ENCODE data around the gene ARGLU1. TPM values are rescaled to one million over a fixed set of nuclear protein-coding genes. Genes with fewer than 3 reads are reported as not detected.
A peak's percentile ranks its signal among the peaks of the same experiment; 100 is the strongest.

The ARGLU1 gene
- total and polyA plus RNA-seq, 5 experiments from 2014 or later = 37.0 to 294 (median 46.3) TPM

GRCh38 chr13:106498158-106498557, 69.8 kb downstream of the ARGLU1 start:
- H3K27me3 Mint-ChIP-seq = peaks cover 27 to 65% (median 41%) of the 10 kb centered on the region in 5 donors
- no peaks in the 10 kb centered on the region for H3K36me3 Mint-ChIP-seq
- DNase-seq (no peak), ATAC-seq (no peak)
- POLR2A ChIA-PET = no interaction called here
- no peak overlapping the region for H3K4me3 Mint-ChIP-seq
- no peak overlapping the region for H3K27ac Mint-ChIP-seq
- no peaks in the 10 kb centered on the region for H3K9me3 Mint-ChIP-seq
- H3K4me1 Mint-ChIP-seq = peaks cover 3 to 9% (median 9%) of the 10 kb centered on the region in 4 donors

- peaks cover 4 to 13% (median 12%) of the 10 kb centered on the region in 4 donors for H3K4me1 Mint-ChIP-seq
- ATAC-seq (no peak), DNase-seq (no peak)
- H3K9me3 Mint-ChIP-seq = peaks cover 0 to 1% (median 0%) of the 10 kb centered on the region in 9 donors
- POLR2A ChIA-PET = no interaction called here
- no peak overlapping the region for H3K27ac Mint-ChIP-seq
- no peak overlapping the region for H3K4me3 Mint-ChIP-seq
- H3K27me3 Mint-ChIP-seq = peaks cover 34 to 66% (median 48%) of the 10 kb centered on the region in 5 donors
- peaks cover 0 to 3% (median 0%) of the 10 kb centered on the region in 3 donors for H3K36me3 Mint-ChIP-seq
Measured at GRCh38 chr13:106497079-106497478, 70.9 kb downstream of the ARGLU1 start.

GRCh38 chr13:106496072-106496997, 71.6 kb downstream of the ARGLU1 start:
- ATAC-seq = no peak
- DNase-seq = no peak
- peaks cover 0 to 7% (median 0%) of the 10 kb centered on the region in 3 donors for H3K36me3 Mint-ChIP-seq
- H3K4me3 Mint-ChIP-seq = no peak overlapping the region
- peaks cover 39 to 71% (median 55%) of the 10 kb centered on the region in 5 donors for H3K27me3 Mint-ChIP-seq
- H3K27ac Mint-ChIP-seq = no peak overlapping the region
- peaks cover 9 to 20% (median 15%) of the 10 kb centered on the region in 4 donors for H3K4me1 Mint-ChIP-seq
- peaks cover 0 to 3% (median 0%) of the 10 kb centered on the region in 9 donors for H3K9me3 Mint-ChIP-seq
- POLR2A ChIA-PET = no interaction called here

- H3K4me3 Mint-ChIP-seq = no peak overlapping the region
- POLR2A ChIA-PET = no interaction called here
- peaks cover 0 to 7% (median 0%) of the 10 kb centered on the region in 3 donors for H3K36me3 Mint-ChIP-seq
- H3K4me1 Mint-ChIP-seq = peaks cover 15 to 29% (median 24%) of the 10 kb centered on the region in 4 donors
- ATAC-seq = no peak
- H3K27ac Mint-ChIP-seq = no peak overlapping the region
- DNase-seq = no peak
- peaks cover 47 to 66% (median 61%) of the 10 kb centered on the region in 5 donors for H3K27me3 Mint-ChIP-seq
- peaks cover 0 to 5% (median 0%) of the 10 kb centered on the region in 9 donors for H3K9me3 Mint-ChIP-seq
Measured at GRCh38 chr13:106494936-106495335, 73.0 kb downstream of the ARGLU1 start.

- Mint-ChIP-seq H3K9me3 (peaks cover 0 to 5% (median 0%) of the 10 kb centered on the region in 9 donors), H3K27ac (no peak overlapping the region), H3K36me3 (peaks cover 0 to 7% (median 0%) of the 10 kb centered on the region in 3 donors), H3K4me3 (no peak overlapping the region), H3K27me3 (peaks cover 48 to 67% (median 61%) of the 10 kb centered on the region in 5 donors), H3K4me1 (peaks cover 15 to 29% (median 24%) of the 10 kb centered on the region in 4 donors)
- ATAC-seq = no peak
- POLR2A ChIA-PET = no interaction called here
- no peak for DNase-seq
Measured at GRCh38 chr13:106494506-106494905, 73.4 kb downstream of the ARGLU1 start.

GRCh38 chr13:106493533-106494220, 74.3 kb downstream of the ARGLU1 start:
- DNase-seq (no peak), ATAC-seq (peak in 1 of 2 donors; percentile 56)
- Mint-ChIP-seq H3K4me1 (peaks cover 15 to 29% (median 24%) of the 10 kb centered on the region in 4 donors), H3K27me3 (peaks cover 54 to 72% (median 66%) of the 10 kb centered on the region in 5 donors), H3K27ac (peak overlapping the region in 1 of 10 donors; percentile 13), H3K4me3 (peak overlapping the region in 4 of 10 donors; percentile 6 to 31 (median 12)), H3K9me3 (peaks cover 0 to 5% (median 0%) of the 10 kb centered on the region in 9 donors), H3K36me3 (peaks cover 0 to 7% (median 0%) of the 10 kb centered on the region in 3 donors)
- POLR2A ChIA-PET = no interaction called here

GRCh38 chr13:106492588-106493475, 75.1 kb downstream of the ARGLU1 start:
- peaks cover 0 to 5% (median 0%) of the 10 kb centered on the region in 9 donors for H3K9me3 Mint-ChIP-seq
- peaks cover 15 to 29% (median 24%) of the 10 kb centered on the region in 4 donors for H3K4me1 Mint-ChIP-seq
- peaks cover 53 to 72% (median 60%) of the 10 kb centered on the region in 5 donors for H3K27me3 Mint-ChIP-seq
- ATAC-seq (no peak), DNase-seq (no peak)
- POLR2A ChIA-PET = no interaction called here
- H3K4me3 Mint-ChIP-seq = no peak overlapping the region
- peaks cover 0 to 7% (median 0%) of the 10 kb centered on the region in 3 donors for H3K36me3 Mint-ChIP-seq
- no peak overlapping the region for H3K27ac Mint-ChIP-seq

GRCh38 chr13:106491928-106492587, 75.9 kb downstream of the ARGLU1 start:
- Mint-ChIP-seq H3K27me3 (peaks cover 49 to 74% (median 58%) of the 10 kb centered on the region in 5 donors), H3K27ac (no peak overlapping the region), H3K4me1 (peaks cover 15 to 29% (median 24%) of the 10 kb centered on the region in 4 donors), H3K36me3 (peaks cover 0 to 7% (median 0%) of the 10 kb centered on the region in 3 donors), H3K9me3 (peaks cover 0 to 5% (median 0%) of the 10 kb centered on the region in 9 donors), H3K4me3 (peak overlapping the region in 4 of 10 donors; percentile 14 to 27 (median 17))
- ATAC-seq (no peak), DNase-seq (no peak)
- POLR2A ChIA-PET = no interaction called here

Other genes starting within 250 kb of the ARGLU1 start
- gene EFNB2, start 32.5 kb downstream of the ARGLU1 start, total RNA-seq = under 1 TPM; 0.49 TPM
- gene EFNB2, start 32.5 kb downstream of the ARGLU1 start, polyA plus RNA-seq = under 1 TPM in 1 of 3 donors, not detected in 2; 0.12 TPM